HEK293 (cell line): ENCODE data around the gene ATP4A.

Experiments
- ATF2 ChIP-seq: fragments of 450-650 bp; formaldehyde crosslinking; IDR thresholded peaks from 2 replicates; pipeline ENCODE4 v1.5.1; 2016; ENCODE audit warnings: missing biosample characterization, missing genetic modification characterization, low read depth
- BCL11B ChIP-seq: fragments of 450-650 bp; formaldehyde crosslinking; IDR thresholded peaks from 2 replicates; pipeline ENCODE4 v1.5.1; 2016; ENCODE audit warnings: low read depth, missing biosample characterization, missing genetic modification characterization
- EGR2 ChIP-seq: fragments of 450-650 bp; formaldehyde crosslinking; IDR thresholded peaks from 2 replicates; pipeline ENCODE4 v1.5.1; 2016; ENCODE audit warnings: low read depth, missing biosample characterization, missing genetic modification characterization
- GFI1B ChIP-seq: fragments of 450-650 bp; formaldehyde crosslinking; IDR thresholded peaks from 2 replicates; pipeline ENCODE4 v1.5.1; 2016; ENCODE audit warnings: missing biosample characterization, missing genetic modification characterization
- KLF17 ChIP-seq: fragments of 450-650 bp; formaldehyde crosslinking; IDR thresholded peaks from 2 replicates; pipeline ENCODE4 v1.5.1; 2016; ENCODE audit warnings: missing biosample characterization, missing genetic modification characterization
- KLF8 ChIP-seq: fragments of 450-650 bp; formaldehyde crosslinking; IDR thresholded peaks from 2 replicates; pipeline ENCODE4 v1.5.1; 2016; ENCODE audit warnings: missing biosample characterization, missing genetic modification characterization
- REST ChIP-seq: fragments of 450-650 bp; formaldehyde crosslinking; IDR thresholded peaks from 2 replicates; pipeline ENCODE4 v1.5.1; 2016; ENCODE audit warnings: missing biosample characterization, missing genetic modification characterization
- YY2 ChIP-seq: fragments of 450-650 bp; formaldehyde crosslinking; IDR thresholded peaks from 2 replicates; pipeline ENCODE4 v1.5.1; 2016; ENCODE audit warnings: missing biosample characterization, missing genetic modification characterization
- ZBTB17 ChIP-seq: fragments of 450-650 bp; formaldehyde crosslinking; IDR thresholded peaks from 2 replicates; pipeline ENCODE4 v1.5.1; 2016; ENCODE audit warnings: missing biosample characterization, missing genetic modification characterization
- ZBTB21 ChIP-seq: fragments of 450-650 bp; formaldehyde crosslinking; IDR thresholded peaks from 2 replicates; pipeline ENCODE4 v1.5.1; 2017; ENCODE audit warnings: missing biosample characterization, missing genetic modification characterization
- ZNF112 ChIP-seq: fragments of 450-650 bp; formaldehyde crosslinking; IDR thresholded peaks from 2 replicates; pipeline ENCODE4 v1.5.0; 2017; ENCODE audit warnings: missing biosample characterization, missing genetic modification characterization
- ZNF18 ChIP-seq: fragments of 450-650 bp; formaldehyde crosslinking; IDR thresholded peaks from 2 replicates; pipeline ENCODE4 v1.5.1; 2016; ENCODE audit warnings: missing biosample characterization, missing genetic modification characterization
- ZNF239 ChIP-seq: fragments of 450-650 bp; formaldehyde crosslinking; IDR thresholded peaks from 2 replicates; pipeline ENCODE4 v1.5.1; 2016; ENCODE audit warnings: missing biosample characterization, missing genetic modification characterization
- ZNF26 ChIP-seq: fragments of 450-650 bp; formaldehyde crosslinking; IDR thresholded peaks from 2 replicates; pipeline ENCODE4 v1.5.1; 2016; ENCODE audit warnings: missing biosample characterization, missing genetic modification characterization
- ZNF280D ChIP-seq: fragments of 450-650 bp; formaldehyde crosslinking; IDR thresholded peaks from 2 replicates; pipeline ENCODE4 v1.5.1; 2016; ENCODE audit warnings: missing biosample characterization, missing genetic modification characterization
- ZNF335 ChIP-seq: fragments of 450-650 bp; formaldehyde crosslinking; conservative IDR thresholded peaks from 2 replicates; pipeline ENCODE4 v1.5.1; 2016; ENCODE audit warnings: missing biosample characterization, missing genetic modification characterization
- ZNF501 ChIP-seq: fragments of 450-650 bp; formaldehyde crosslinking; IDR thresholded peaks from 2 replicates; pipeline ENCODE4 v1.5.1; 2016; ENCODE audit warnings: missing biosample characterization, missing genetic modification characterization
- ZNF529 ChIP-seq: fragments of 450-650 bp; formaldehyde crosslinking; IDR thresholded peaks from 2 replicates; pipeline ENCODE4 v1.5.1; 2017; ENCODE audit warnings: missing genetic modification characterization, missing biosample characterization; ENCODE audit not compliant: insufficient replicate concordance
- ZNF548 ChIP-seq: fragments of 450-650 bp; formaldehyde crosslinking; IDR thresholded peaks from 2 replicates; pipeline ENCODE4 v1.5.1; 2016; ENCODE audit warnings: missing biosample characterization, missing genetic modification characterization
- ZNF555 ChIP-seq: fragments of 450-650 bp; formaldehyde crosslinking; conservative IDR thresholded peaks from 2 replicates; pipeline ENCODE4 v1.5.1; 2017; ENCODE audit warnings: missing biosample characterization, mild to moderate bottlenecking, missing genetic modification characterization, inconsistent platforms
- ZNF571 ChIP-seq: fragments of 450-650 bp; formaldehyde crosslinking; IDR thresholded peaks from 2 replicates; pipeline ENCODE4 v1.5.0; 2017; ENCODE audit warnings: missing biosample characterization, missing genetic modification characterization
- ZNF623 ChIP-seq: fragments of 450-650 bp; formaldehyde crosslinking; IDR thresholded peaks from 2 replicates; pipeline ENCODE4 v1.5.1; 2016; ENCODE audit warnings: missing biosample characterization, missing genetic modification characterization
- ZNF660 ChIP-seq: fragments of 450-650 bp; IDR thresholded peaks from 2 replicates; pipeline ENCODE4 v1.5.1; 2018; ENCODE audit warnings: missing biosample characterization, mild to moderate bottlenecking, missing genetic modification characterization
- ZNF768 ChIP-seq: fragments of 450-650 bp; formaldehyde crosslinking; IDR thresholded peaks from 2 replicates; pipeline ENCODE4 v1.5.1; 2018; ENCODE audit warnings: missing biosample characterization, mild to moderate bottlenecking, missing genetic modification characterization
- ZNF785 ChIP-seq: fragments of 450-650 bp; formaldehyde crosslinking; IDR thresholded peaks from 2 replicates; pipeline ENCODE4 v1.5.1; 2016; ENCODE audit warnings: missing biosample characterization, missing genetic modification characterization
- ZSCAN5A ChIP-seq: fragments of 450-650 bp; formaldehyde crosslinking; IDR thresholded peaks from 2 replicates; pipeline ENCODE4 v1.5.1; 2016; ENCODE audit warnings: missing biosample characterization, missing genetic modification characterization

Gene ATP4A

GRCh38 chr19:35533201-35533821 is 30.1 kb downstream of the ATP4A start, which contains the start of gene GAPDHS (continued):
- TF ChIP-seq EGR2 (tag by site-specific recombination) (no peak), ZNF571 (tag by site-specific recombination) (no peak), ZNF785 (tag by site-specific recombination) (no peak), ZNF18 (no peak), ZNF26 (tag by site-specific recombination) (no peak), ZNF112 (tag by site-specific recombination) (no peak), ZBTB17 (tag by site-specific recombination) (no peak), ZNF529 (tag by site-specific recombination) (no peak), ZNF501 (no peak), ZNF280D (no peak), ZSCAN5A (tag by site-specific recombination) (no peak), ZBTB21 (tag by site-specific recombination) (peak; percentile 93), KLF8 (tag by site-specific recombination) (0 out of 2 replicates have a peak, but pooled peaks have one; percentile 18), KLF17 (tag by site-specific recombination) (no peak), BCL11B (tag by site-specific recombination) (no peak), GFI1B (tag by site-specific recombination) (no peak), ZNF239 (tag by site-specific recombination) (no peak), YY2 (tag by site-specific recombination) (no peak), ZNF548 (tag by site-specific recombination) (no peak), ZNF555 (tag by site-specific recombination) (no peak), ZNF768 (tag by site-specific recombination) (no peak), ZNF623 (tag by site-specific recombination) (no peak), ATF2 (tag by site-specific recombination) (peak; percentile 93), ZNF660 (no peak), REST (no peak), ZNF335 (tag by site-specific recombination) (no peak)
